ENCODE data around the gene CDK10. TPM values are rescaled to one million over a fixed set of nuclear protein-coding genes. Genes with fewer than 3 reads are reported as not detected.
"Not testable (repeated sequence)": the region's sequence is repeated elsewhere in the genome, so short reads cannot be mapped to it uniquely, and the experiment has no call there.

CDK10 gene
- total RNA-seq, 2 donors from 2014 or later, result 86.1 to 92.7 TPM

- no peak for ATAC-seq
- no peak for DNase-seq
- intact Hi-C loops (cut with DNase I, micrococcal nuclease), result no loop called here
These were observed 6.8 kb downstream of the CDK10 start for GRCh38 chr16:89693289-89693731.

- intact Hi-C loops (cut with DNase I, micrococcal nuclease), result no loop called here
- peak; percentile 5 for ATAC-seq
- DNase-seq, result no peak
These were observed 7.7 kb downstream of the CDK10 start for GRCh38 chr16:89693931-89694783.

GRCh38 chr16:89694784-89695085 is 8.2 kb downstream of the CDK10 start:
- DNase-seq (peak in 1 of 2 donors; percentile 59), ATAC-seq (peak; percentile 67)
- intact Hi-C loops (cut with DNase I, micrococcal nuclease), result not testable (repeated sequence)

GRCh38 chr16:89695086-89695874 is 8.8 kb downstream of the CDK10 start:
- intact Hi-C loops (cut with DNase I, micrococcal nuclease), result no loop called here
- no peak for ATAC-seq
- DNase-seq, result peak in 1 of 2 donors; percentile 13

- DNase-seq, result peak in 1 of 2 donors; percentile 9
- intact Hi-C loops (cut with DNase I, micrococcal nuclease), result no loop called here
- ATAC-seq, result no peak
These were observed 9.6 kb downstream of the CDK10 start for GRCh38 chr16:89695875-89696669.

- intact Hi-C loops (cut with DNase I, micrococcal nuclease), result no loop called here
- DNase-seq (peak in 1 of 2 donors; percentile 22), ATAC-seq (no peak)
These were observed 10.2 kb downstream of the CDK10 start for GRCh38 chr16:89696670-89697128.

- ATAC-seq (no peak), DNase-seq (peak in 1 of 2 donors; percentile 28)
- intact Hi-C loops (cut with DNase I, micrococcal nuclease), result no loop called here
These were observed 10.7 kb downstream of the CDK10 start for GRCh38 chr16:89697161-89697615.

GRCh38 chr16:89697616-89698331 is 11.3 kb downstream of the CDK10 start:
- ATAC-seq (no peak), DNase-seq (peak in 1 of 2 donors; percentile 14)
- intact Hi-C loops (cut with DNase I, micrococcal nuclease), result no loop called here

- ATAC-seq; intact Hi-C loops (cut with DNase I, micrococcal nuclease): not testable (repeated sequence)
- DNase-seq, result peak in 1 of 2 donors; percentile 6
These were observed 12.2 kb downstream of the CDK10 start for GRCh38 chr16:89698717-89699116.

GRCh38 chr16:89699629-89700099 is 13.2 kb downstream of the CDK10 start:
- not testable (repeated sequence) for DNase-seq, ATAC-seq
- intact Hi-C loops (cut with DNase I, micrococcal nuclease), result loop anchor here (10.0 kb wide), 1 partner anchor 95 kb away; no protein-coding TSS in a partner anchor

GRCh38 chr16:89700100-89700648 is 13.7 kb downstream of the CDK10 start:
- ATAC-seq (peak; percentile 62), DNase-seq (peak; percentile 100)
- intact Hi-C loops (cut with DNase I, micrococcal nuclease), result loop anchor here (10.0 kb wide), 1 partner anchor 95 kb away; no protein-coding TSS in a partner anchor

GRCh38 chr16:89700649-89701424 is 14.3 kb downstream of the CDK10 start:
- ATAC-seq (peak; percentile 52), DNase-seq (peak; percentile 74 to 81)
- intact Hi-C loops (cut with DNase I, micrococcal nuclease), result loop anchor here (10.0 kb wide), 1 partner anchor 94 kb away; no protein-coding TSS in a partner anchor

- ATAC-seq (peak; percentile 71), DNase-seq (peak; percentile 96 to 97)
- intact Hi-C loops (cut with DNase I, micrococcal nuclease), result loop anchor here (10.0 kb wide), 1 partner anchor 93 kb away; no protein-coding TSS in a partner anchor
These were observed 15.2 kb downstream of the CDK10 start, which contains the start of gene SPATA2L for GRCh38 chr16:89701425-89702406. TSS of gene SPATA2L (minus strand) at chr16:89701705. CDS start at chr16:89701232, 473 bp downstream.

- DNase-seq (no peak), ATAC-seq (no peak)
- intact Hi-C loops (cut with DNase I, micrococcal nuclease), result loop anchor here (10.0 kb wide), 1 partner anchor 91 kb away; no protein-coding TSS in a partner anchor
These were observed 17.8 kb downstream of the CDK10 start for GRCh38 chr16:89704281-89704680.

GRCh38 chr16:89705006-89705405 is 18.5 kb downstream of the CDK10 start:
- no peak for DNase-seq
- intact Hi-C loops (cut with DNase I, micrococcal nuclease), result loop anchor here (10.0 kb wide), 1 partner anchor 90 kb away; no protein-coding TSS in a partner anchor
- no peak for ATAC-seq

Data from left colon (tissue), 2 donors.